ENCODE measurements around the gene CCDC158.
A peak's percentile ranks its signal among the peaks of the same experiment; 100 is the strongest.
"Not testable (repeated sequence)": the region's sequence is repeated elsewhere in the genome, so short reads cannot be mapped to it uniquely, and the experiment has no call there.

Gene CCDC158

GRCh38 chr4:76420762-76421581, at the start of gene CCDC158:
Gene CCDC158 (minus strand): TSS chr4:76421141. CDS start chr4:76403207, 17,934 bp downstream.
- DNase-seq: no peak

GRCh38 chr4:76470532-76470931, 49.6 kb upstream of the CCDC158 start:
- DNase-seq: no peak

GRCh38 chr4:76470064-76470463, 49.1 kb upstream of the CCDC158 start:
- DNase-seq: no peak

- no peak for DNase-seq
Observed at GRCh38 chr4:76463568-76463967, 42.6 kb upstream of the CCDC158 start.

GRCh38 chr4:76459291-76459723, 38.4 kb upstream of the CCDC158 start:
- DNase-seq: no peak

- no peak for DNase-seq
Observed at GRCh38 chr4:76458825-76459224, 37.9 kb upstream of the CCDC158 start.

- no peak for DNase-seq
Observed at GRCh38 chr4:76458297-76458696, 37.4 kb upstream of the CCDC158 start.

GRCh38 chr4:76457885-76458284, 36.9 kb upstream of the CCDC158 start:
- no peak for DNase-seq

GRCh38 chr4:76454073-76454472, 33.1 kb upstream of the CCDC158 start:
- DNase-seq: not testable (repeated sequence)

- no peak for DNase-seq
Observed at GRCh38 chr4:76453232-76453631, 32.3 kb upstream of the CCDC158 start.

- no peak for DNase-seq
Observed at GRCh38 chr4:76449833-76450232, 28.9 kb upstream of the CCDC158 start.

- no peak for DNase-seq
Observed at GRCh38 chr4:76449362-76449767, 28.4 kb upstream of the CCDC158 start.

GRCh38 chr4:76448211-76448610, 27.3 kb upstream of the CCDC158 start:
- DNase-seq: no peak

GRCh38 chr4:76447393-76447851, 26.5 kb upstream of the CCDC158 start:
- DNase-seq: no peak

- DNase-seq: no peak
Observed at GRCh38 chr4:76445911-76446310, 25.0 kb upstream of the CCDC158 start.

- DNase-seq: no peak
Observed at GRCh38 chr4:76443376-76443775, 22.4 kb upstream of the CCDC158 start.

- no peak for DNase-seq
Observed at GRCh38 chr4:76442807-76443206, 21.9 kb upstream of the CCDC158 start.

GRCh38 chr4:76441881-76442280, 20.9 kb upstream of the CCDC158 start:
- DNase-seq: no peak

GRCh38 chr4:76439491-76439890, 18.6 kb upstream of the CCDC158 start:
- DNase-seq: no peak

- DNase-seq: no peak
Observed at GRCh38 chr4:76435528-76436319, 14.8 kb upstream of the CCDC158 start.

- no peak for DNase-seq
Observed at GRCh38 chr4:76434901-76435527, 14.1 kb upstream of the CCDC158 start, which contains the start of gene SHROOM3. Gene SHROOM3 (plus strand): TSS chr4:76435229. CDS start chr4:76436053, 824 bp downstream.

GRCh38 chr4:76430519-76431388, 9.8 kb upstream of the CCDC158 start:
- DNase-seq: peak; percentile 35
